ENCODE measurements around the gene SEPTIN11. TPM values are rescaled to one million over a fixed set of nuclear protein-coding genes. Genes with fewer than 3 reads are reported as not detected.
A peak's percentile ranks its signal among the peaks of the same experiment; 100 is the strongest.

The SEPTIN11 gene
- total and polyA plus RNA-seq, 9 of the 15 experiments (the other 6 are each of a cell fraction or from before 2014, with no cell fraction given), result 25.7 to 142 (median 84.3) TPM

- peaks cover 35 to 36% of the 10 kb centered on the region in 2 experiments for H3K4me1 ChIP-seq (replicated peaks in 1 of 2; ENCODE audit: control insufficient read depth in 2 of 2, insufficient read depth in 2 of 2, low read length in 2 of 2)
- peaks cover 21% of the 10 kb centered on the region; the same call in 2 of the 3 replicates for H3K36me3 ChIP-seq (ENCODE audit: control insufficient read depth, insufficient read depth, low read length)
- ATAC-seq (no peak), FAIRE-seq (no peak), DNase-seq (ENCODE audit: extremely low read depth in 1 of 4, low spot score in 3 of 4) (no peak)
- no peak overlapping the region for H2AFZ ChIP-seq (ENCODE audit: low read depth, low read length)
- intact Hi-C loops (cut with micrococcal nuclease) (no loop called here), in situ Hi-C loops (cut with MboI) (no loop called here)
- no TSS peak for BruUV-seq (replicated peaks)
- peak overlapping the region; percentile 80; the same call in 1 of the 2 replicates for H3K4me3 ChIP-seq
- H3K9ac ChIP-seq (ENCODE audit: insufficient read depth in 1 of 2, low read depth in 2 of 2, low read length in 2 of 2), result peak overlapping the region in 1 of 2 experiments; percentile 82; a peak in 1 of 4 replicates
- H4K20me1 ChIP-seq (replicated peaks; ENCODE audit: control insufficient read depth, insufficient read depth, low read length), result peaks cover 18% of the 10 kb centered on the region
- H3K27me3 ChIP-seq (ENCODE audit: control insufficient read depth in 2 of 2, insufficient read depth in 2 of 2, low read length in 2 of 2), result no peaks in the 10 kb centered on the region
- no peak overlapping the region for H3K27ac ChIP-seq (ENCODE audit: extremely low read depth, low read depth, low read length)
- no peaks in the 10 kb centered on the region for H3K9me1 ChIP-seq (ENCODE audit: control insufficient read depth, insufficient read depth, low read length)
- ChIA-PET POLR2A (interaction anchor here (1.0 to 1.7 kb wide), 4 partner anchors 9 to 117 kb away, joined by 3 to 7 read pairs (median 4); no protein-coding TSS in a partner anchor), CTCF (ENCODE audit: low intra/inter-chr PET ratio) (no interaction called here)
- H3K9me3 ChIP-seq (replicated peaks; ENCODE audit: control insufficient read depth, insufficient read depth, low read depth, low read length), result no peaks in the 10 kb centered on the region
- 0 out of 2 replicates have a peak overlapping the region, but pooled peaks have one; percentile 93 for H3K4me2 ChIP-seq (ENCODE audit: insufficient read depth, low read length)
- WGBS (ENCODE audit: insufficient coverage, low coverage, missing lambda C conversion rate), result 26% methylated on average over 5 of the region's 5 CpGs
- H3K79me2 ChIP-seq (ENCODE audit: control insufficient read depth, insufficient read depth, low read length), result peaks cover 91% of the 10 kb centered on the region
- TF ChIP-seq RB1 (IDR thresholded peaks at IDR 0.05; ENCODE audit: low read depth), result no peak
- 0 out of 4 replicates have a peak, but pooled peaks of 1 of the 2 experiments have one; percentile 3 for TF ChIP-seq RAD21 (CRISPR knock-in tag; conservative IDR thresholded peaks at IDR 0.05 in 1 of 2, IDR thresholded peaks at IDR 0.05 in 1 of 2)
Observed at GRCh38 chr4:76951672-76952010, 2.1 kb downstream of the SEPTIN11 start.

GRCh38 chr4:76952071-76952470, 2.5 kb downstream of the SEPTIN11 start:
- ATAC-seq (no peak), DNase-seq (ENCODE audit: extremely low read depth in 1 of 4, low spot score in 3 of 4) (peak in 2 of 4 experiments; percentile 28 to 37), FAIRE-seq (peak; percentile 6)
- Histone ChIP-seq H3K4me3 (no peak overlapping the region), H3K27ac (ENCODE audit: extremely low read depth, low read depth, low read length) (no peak overlapping the region), H3K27me3 (ENCODE audit: control insufficient read depth in 2 of 2, insufficient read depth in 2 of 2, low read length in 2 of 2) (no peaks in the 10 kb centered on the region), H2AFZ (ENCODE audit: low read depth, low read length) (no peak overlapping the region), H3K4me1 (replicated peaks in 1 of 2; ENCODE audit: control insufficient read depth in 2 of 2, insufficient read depth in 2 of 2, low read length in 2 of 2) (peaks cover 31 to 36% of the 10 kb centered on the region in 2 experiments), H3K36me3 (ENCODE audit: control insufficient read depth, insufficient read depth, low read length) (peaks cover 17% of the 10 kb centered on the region; the same call in 2 of the 3 replicates), H3K79me2 (ENCODE audit: control insufficient read depth, insufficient read depth, low read length) (peaks cover 91% of the 10 kb centered on the region), H4K20me1 (replicated peaks; ENCODE audit: control insufficient read depth, insufficient read depth, low read length) (peaks cover 18% of the 10 kb centered on the region), H3K9ac (ENCODE audit: insufficient read depth in 1 of 2, low read depth in 2 of 2, low read length in 2 of 2) (no peak overlapping the region), H3K9me1 (ENCODE audit: control insufficient read depth, insufficient read depth, low read length) (no peaks in the 10 kb centered on the region), H3K9me3 (replicated peaks; ENCODE audit: control insufficient read depth, insufficient read depth, low read depth, low read length) (no peaks in the 10 kb centered on the region), H3K4me2 (ENCODE audit: insufficient read depth, low read length) (no peak overlapping the region)
- intact Hi-C loops (cut with micrococcal nuclease) (no loop called here), in situ Hi-C loops (cut with MboI) (no loop called here)
- ChIA-PET CTCF (ENCODE audit: low intra/inter-chr PET ratio) (no interaction called here), POLR2A (interaction anchor here (1.1 to 1.7 kb wide), 2 partner anchors 9 to 17 kb away, joined by 5 to 7 read pairs; no protein-coding TSS in a partner anchor)
- WGBS (ENCODE audit: insufficient coverage, low coverage, missing lambda C conversion rate), result 29% methylated on average over 4 of the region's 4 CpGs
- BruUV-seq (replicated peaks), result no TSS peak
- no peak for TF ChIP-seq ESRRA (IDR thresholded peaks at IDR 0.05; ENCODE audit: borderline replicate concordance, low read depth)
- TF ChIP-seq HINFP (tag; conservative IDR thresholded peaks at IDR 0.05; ENCODE audit: low read depth), result no peak
- no peak for TF ChIP-seq HNRNPL (IDR thresholded peaks at IDR 0.05; ENCODE audit: low read depth, low read length)
- TF ChIP-seq, protein P1, sequence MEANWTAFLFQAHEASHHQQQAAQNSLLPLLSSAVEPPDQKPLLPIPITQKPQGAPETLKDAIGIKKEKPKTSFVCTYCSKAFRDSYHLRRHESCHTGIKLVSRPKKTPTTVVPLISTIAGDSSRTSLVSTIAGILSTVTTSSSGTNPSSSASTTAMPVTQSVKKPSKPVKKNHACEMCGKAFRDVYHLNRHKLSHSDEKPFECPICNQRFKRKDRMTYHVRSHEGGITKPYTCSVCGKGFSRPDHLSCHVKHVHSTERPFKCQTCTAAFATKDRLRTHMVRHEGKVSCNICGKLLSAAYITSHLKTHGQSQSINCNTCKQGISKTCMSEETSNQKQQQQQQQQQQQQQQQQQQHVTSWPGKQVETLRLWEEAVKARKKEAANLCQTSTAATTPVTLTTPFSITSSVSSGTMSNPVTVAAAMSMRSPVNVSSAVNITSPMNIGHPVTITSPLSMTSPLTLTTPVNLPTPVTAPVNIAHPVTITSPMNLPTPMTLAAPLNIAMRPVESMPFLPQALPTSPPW (CRISPR knock-in tag; IDR thresholded peaks at IDR 0.05), result peak; percentile 36
- peak in 1 of 2 experiments; percentile 38; a peak in 1 of 4 replicates for TF ChIP-seq KDM1A (IDR thresholded peaks at IDR 0.05)
- no peak for TF ChIP-seq ZNF668 (CRISPR knock-in tag; IDR thresholded peaks at IDR 0.05)
- no peak for TF ChIP-seq CREM (IDR thresholded peaks at IDR 0.05; ENCODE audit: low read depth)
- no peak for TF ChIP-seq ZC3H8 (IDR thresholded peaks at IDR 0.05)
- TF ChIP-seq KDM5B (IDR thresholded peaks at IDR 0.05; ENCODE audit: insufficient replicate concordance, low read depth, low read length), result no peak
- no peak for TF ChIP-seq ZNF316 (IDR thresholded peaks at IDR 0.05)
- no peak for TF ChIP-seq ZNF589 (CRISPR knock-in tag; IDR thresholded peaks at IDR 0.05; ENCODE audit: low read depth)
- 0 out of 4 replicates have a peak, but pooled peaks of 1 of the 2 experiments have one; percentile 56 for TF ChIP-seq RCOR1 (IDR thresholded peaks at IDR 0.05; ENCODE audit: borderline replicate concordance in 1 of 2, low read depth in 2 of 2, low read length in 2 of 2)
